T-helper 22 cell (primary cell): ENCODE data around the gene MBNL1.

Source experiments
- DNase-seq: peaks from one replicate; pipeline ENCODE4 v3.0.0-alpha.2; 2020; ENCODE audit warnings: low read depth

MBNL1 gene

GRCh38 chr3:152276681-152277080 lies 8.0 kb downstream of the MBNL1 start:
- no peak for DNase-seq

DNA sequence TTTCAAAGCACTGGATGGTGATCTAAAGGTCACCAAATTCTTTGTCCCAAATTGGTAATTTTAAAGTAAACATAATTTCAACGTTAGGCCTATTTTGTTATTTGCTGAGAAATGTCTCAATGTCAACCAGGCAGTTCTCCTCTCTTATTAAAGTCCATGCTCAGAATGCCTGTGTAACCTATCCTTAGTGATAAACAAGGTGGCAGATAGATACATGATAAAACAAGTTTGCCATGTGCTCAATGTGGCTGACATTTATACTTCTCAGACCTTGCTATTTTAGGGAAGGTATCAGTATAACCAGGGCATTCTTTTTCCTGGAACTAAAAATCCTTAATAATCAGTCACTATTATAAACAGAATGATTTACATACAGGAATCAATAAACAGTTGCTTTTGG lies 8.5 kb downstream of the MBNL1 start:
- no peak for DNase-seq

DNA sequence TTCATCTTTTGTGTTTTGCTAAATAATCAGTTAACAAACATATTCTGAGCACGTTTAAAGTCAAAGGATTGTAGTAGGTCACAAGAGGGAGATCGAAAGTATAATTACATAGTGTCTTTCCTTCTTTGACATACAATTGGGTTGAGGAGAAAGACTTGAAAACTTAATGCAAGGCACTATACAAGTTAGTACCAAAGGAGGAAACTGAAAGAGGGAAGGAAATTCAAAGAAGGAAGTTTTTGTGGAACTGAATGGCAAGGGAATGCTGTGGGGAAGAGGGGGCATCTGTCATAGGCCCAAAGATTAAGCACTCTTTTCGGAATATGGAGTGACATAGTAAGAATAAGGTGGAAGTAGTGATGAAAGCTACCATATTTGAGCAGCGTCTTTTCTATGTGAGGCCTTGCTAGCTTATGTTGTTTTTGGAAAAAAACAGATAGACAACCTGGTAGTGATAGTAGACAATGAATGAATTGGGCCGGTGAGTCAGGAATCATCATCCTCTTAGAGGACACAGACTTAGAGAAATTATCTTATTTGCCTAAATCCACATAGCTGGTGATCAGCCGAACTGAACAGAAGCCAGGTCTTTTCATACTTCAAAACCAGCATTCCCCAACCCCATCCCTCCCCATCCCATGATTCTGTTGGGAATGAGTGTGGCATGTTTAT lies 10.2 kb downstream of the MBNL1 start:
- DNase-seq = no peak

- DNase-seq = no peak
Observed at GRCh38 chr3:152279479-152279878, 10.8 kb downstream of the MBNL1 start.

- DNase-seq = no peak
Observed at GRCh38 chr3:152280539-152280938, 11.8 kb downstream of the MBNL1 start.

GRCh38 chr3:152281133-152281713 lies 12.5 kb downstream of the MBNL1 start:
- no peak for DNase-seq

GRCh38 chr3:152282813-152283212 lies 14.1 kb downstream of the MBNL1 start:
- DNase-seq = no peak

DNA sequence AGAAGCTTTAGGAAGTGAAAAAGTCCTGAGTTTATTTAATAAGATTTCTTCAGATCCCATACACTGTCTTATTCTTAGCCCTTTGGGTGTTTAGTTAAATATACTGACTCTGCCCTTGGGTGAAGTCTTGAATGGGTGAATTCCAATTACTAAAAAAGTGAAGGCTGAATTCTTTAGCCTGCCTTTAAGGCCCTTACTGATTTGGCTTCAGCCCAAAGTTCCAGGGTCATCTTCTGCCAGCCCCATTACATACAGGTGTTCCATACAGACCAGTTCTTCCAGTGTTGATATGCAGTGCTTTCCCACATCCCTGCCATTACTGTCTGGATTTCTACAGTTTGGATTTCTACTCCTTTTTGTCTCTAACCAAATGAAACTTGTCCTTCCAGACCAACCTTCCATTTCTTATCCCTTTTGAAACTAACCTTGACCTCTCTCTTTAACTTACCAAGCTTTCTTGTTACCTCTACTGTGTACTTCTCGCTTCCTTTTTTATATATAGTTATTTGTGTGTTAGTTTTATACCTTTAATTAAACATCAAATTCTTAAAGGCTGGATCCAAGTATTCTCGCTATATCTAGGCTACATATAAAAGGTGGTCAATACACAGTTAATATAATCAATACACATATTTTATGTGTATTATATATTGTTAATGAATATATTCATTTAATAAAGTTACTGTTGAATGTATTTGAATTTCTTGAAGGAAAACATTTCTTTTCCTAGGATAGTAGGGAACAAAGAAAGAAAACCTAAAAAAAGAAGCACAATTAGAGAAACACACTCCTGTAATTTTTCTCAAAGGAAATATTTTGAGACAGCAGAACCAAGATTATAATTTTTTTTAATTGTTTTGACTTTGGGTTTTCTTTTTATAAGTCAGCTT lies 15.0 kb downstream of the MBNL1 start:
- no peak for DNase-seq

- no peak for DNase-seq
Observed at GRCh38 chr3:152284906-152285305, 16.2 kb downstream of the MBNL1 start.

- DNase-seq = no peak
Observed at GRCh38 chr3:152285509-152285908, 16.8 kb downstream of the MBNL1 start.

GRCh38 chr3:152287898-152288576 lies 19.3 kb downstream of the MBNL1 start:
- no peak for DNase-seq

GRCh38 chr3:152288681-152289080 lies 20.0 kb downstream of the MBNL1 start:
- no peak for DNase-seq

GRCh38 chr3:152289708-152290107 lies 21.0 kb downstream of the MBNL1 start:
- no peak for DNase-seq

- DNase-seq = no peak
Observed at GRCh38 chr3:152290374-152290773, 21.6 kb downstream of the MBNL1 start.

DNA sequence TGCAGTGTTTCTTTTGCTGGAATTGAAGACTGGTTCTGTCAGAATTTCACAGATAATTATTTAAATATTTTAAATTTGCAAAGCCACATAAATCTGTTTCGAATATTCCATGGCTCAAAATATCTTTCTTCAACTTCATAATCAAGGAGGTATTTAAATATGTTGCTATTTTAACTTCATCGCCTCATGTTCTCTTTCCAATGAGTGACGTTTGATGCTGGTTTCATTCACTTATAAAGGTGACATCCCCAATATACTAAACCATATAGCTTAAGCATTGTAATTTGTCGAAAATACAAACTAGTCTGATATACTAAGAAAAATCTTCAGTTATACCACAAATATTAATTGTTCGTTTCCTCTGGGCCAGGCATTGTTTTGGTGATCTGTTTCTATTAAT lies 22.5 kb downstream of the MBNL1 start:
- no peak for DNase-seq

- no peak for DNase-seq
Observed at GRCh38 chr3:152291649-152292066, 22.9 kb downstream of the MBNL1 start.

DNA sequence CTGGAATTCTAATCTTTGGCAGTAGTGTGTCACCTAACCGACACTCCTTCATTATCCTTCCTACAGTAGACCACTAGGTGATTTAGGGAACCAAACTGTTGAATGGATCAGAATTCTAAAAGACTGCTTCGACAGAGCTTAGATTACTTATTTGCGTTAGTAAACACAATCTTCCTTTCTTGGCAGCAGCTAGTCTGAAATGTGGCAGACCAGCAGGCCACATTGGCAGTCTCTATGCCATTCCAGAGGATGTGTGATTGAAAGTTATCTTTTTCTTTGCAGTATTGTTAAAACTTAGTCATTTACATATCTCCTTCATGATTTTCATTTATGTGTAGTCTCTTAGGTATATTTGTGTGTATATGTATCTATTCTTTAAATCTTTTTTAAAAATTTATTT lies 23.6 kb downstream of the MBNL1 start:
- no peak for DNase-seq

DNA sequence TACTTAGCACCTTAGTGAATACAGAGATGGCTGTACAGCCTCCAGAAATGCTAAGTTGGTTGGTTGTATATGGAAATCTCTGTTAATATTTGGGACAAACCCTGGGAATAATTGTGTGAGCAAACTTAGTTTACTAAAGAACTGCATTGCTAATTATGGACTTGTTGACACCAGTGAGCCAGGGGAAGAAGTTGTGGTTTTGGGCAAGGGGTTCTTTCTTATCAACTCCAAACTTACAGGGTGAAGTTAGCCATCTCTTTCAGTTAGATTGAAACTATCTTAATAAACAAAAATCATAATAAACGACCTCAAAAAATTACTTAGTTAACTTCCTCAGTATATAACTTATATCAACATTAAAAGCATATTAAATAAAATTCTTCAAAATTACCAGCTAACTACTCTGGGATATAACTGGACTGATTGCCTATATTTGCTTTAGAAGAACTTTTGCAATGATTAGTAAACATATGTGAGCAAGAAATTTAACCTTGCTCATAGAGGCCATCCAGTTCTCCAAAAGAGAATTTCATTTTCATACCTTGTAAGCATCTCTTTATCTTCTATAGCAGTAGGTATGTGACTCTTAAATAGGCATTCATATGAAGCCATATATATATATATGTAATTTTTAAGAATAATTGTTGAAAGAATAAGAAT lies 24.7 kb downstream of the MBNL1 start:
- no peak for DNase-seq

DNA sequence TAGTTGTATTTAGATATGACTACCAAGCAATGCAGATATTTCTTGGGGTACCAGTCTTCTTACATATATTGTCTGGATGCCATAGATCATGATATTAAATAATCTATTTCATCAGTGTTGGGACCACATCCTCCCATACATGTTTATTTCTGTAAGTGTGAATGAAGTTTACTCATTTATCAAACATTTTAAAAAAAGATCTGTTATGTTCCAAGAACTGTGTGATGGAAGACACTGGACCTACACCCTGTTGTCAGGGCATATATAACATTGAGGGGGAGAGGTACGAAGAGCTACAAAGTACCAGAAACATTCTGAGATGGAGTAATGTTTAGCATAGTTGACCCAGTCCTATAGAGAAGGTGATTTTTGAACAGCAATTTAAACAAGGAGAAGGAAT lies 26.6 kb downstream of the MBNL1 start:
- DNase-seq = no peak

GRCh38 chr3:152295806-152296205 lies 27.1 kb downstream of the MBNL1 start:
- no peak for DNase-seq

GRCh38 chr3:152296382-152296781 lies 27.7 kb downstream of the MBNL1 start:
- no peak for DNase-seq

GRCh38 chr3:152296971-152297370 lies 28.2 kb downstream of the MBNL1 start:
- no peak for DNase-seq
